GM19452 (cell line): ENCODE data around the gene ZNF215.
"Not testable (repeated sequence)": the region's sequence is repeated elsewhere in the genome, so short reads cannot be mapped to it uniquely, and the experiment has no call there.

Source experiments
- ATAC-seq: cut with Tn5 transposase; IDR thresholded peaks from one replicate; pipeline ENCODE4 v1.9.1; 2021; ENCODE audit not compliant: unreplicated experiment

The ZNF215 gene

DNA sequence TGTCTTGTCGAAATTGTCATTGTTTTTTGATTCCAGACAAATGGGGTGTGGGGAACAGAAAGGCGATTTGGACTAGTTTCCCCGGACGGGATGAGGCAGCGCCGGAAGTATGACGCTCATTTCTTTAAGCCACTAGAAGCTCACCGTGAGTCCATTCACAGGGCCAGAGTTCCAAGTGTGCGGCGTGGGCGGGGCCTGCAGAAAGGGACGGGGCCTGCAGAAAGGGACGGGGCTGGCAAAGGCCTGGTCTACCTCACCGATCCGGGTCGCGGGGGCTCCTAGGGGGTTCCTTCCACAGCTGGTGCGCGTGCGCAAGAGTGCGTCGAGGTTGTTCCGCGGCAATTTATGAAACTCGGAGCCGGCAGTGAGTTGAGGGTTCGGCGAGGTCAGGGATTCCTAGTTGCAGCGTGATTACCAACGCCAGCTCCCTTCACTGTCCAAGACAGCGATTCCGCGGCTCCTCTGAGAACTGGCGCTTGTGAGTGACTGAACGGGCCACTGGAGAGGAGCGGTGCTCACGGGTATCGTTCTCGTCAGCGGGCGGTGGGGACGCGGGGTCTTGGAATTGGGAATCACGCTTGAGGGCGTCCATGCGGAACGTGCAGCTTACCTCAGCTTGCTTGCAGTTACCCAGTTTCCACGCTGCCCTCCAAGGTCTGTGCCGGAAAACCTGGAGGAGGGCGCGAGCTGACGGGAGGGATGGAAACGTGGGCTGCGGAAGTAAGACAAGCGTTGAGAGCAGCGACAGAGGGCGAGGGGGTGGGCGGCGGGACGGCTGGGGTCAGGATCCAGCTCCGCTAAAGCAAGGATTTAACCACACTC is at the start of gene ZNF215:
Gene ZNF215 (plus strand): TSS at position 219 of the 822 bp plus-strand sequence. CDS start 5,847 bp downstream, outside the sequence.
- peak; percentile 50 for ATAC-seq

DNA sequence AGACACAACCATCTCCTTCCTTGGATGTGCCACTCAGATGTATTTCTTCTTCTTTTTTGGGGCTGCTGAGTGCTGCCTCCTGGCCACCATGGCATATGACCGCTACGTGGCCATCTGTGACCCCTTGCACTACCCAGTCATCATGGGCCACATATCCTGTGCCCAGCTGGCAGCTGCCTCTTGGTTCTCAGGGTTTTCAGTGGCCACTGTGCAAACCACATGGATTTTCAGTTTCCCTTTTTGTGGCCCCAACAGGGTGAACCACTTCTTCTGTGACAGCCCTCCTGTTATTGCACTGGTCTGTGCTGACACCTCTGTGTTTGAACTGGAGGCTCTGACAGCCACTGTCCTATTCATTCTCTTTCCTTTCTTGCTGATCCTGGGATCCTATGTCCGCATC is 49.3 kb upstream of the ZNF215 start:
- no peak for ATAC-seq

DNA sequence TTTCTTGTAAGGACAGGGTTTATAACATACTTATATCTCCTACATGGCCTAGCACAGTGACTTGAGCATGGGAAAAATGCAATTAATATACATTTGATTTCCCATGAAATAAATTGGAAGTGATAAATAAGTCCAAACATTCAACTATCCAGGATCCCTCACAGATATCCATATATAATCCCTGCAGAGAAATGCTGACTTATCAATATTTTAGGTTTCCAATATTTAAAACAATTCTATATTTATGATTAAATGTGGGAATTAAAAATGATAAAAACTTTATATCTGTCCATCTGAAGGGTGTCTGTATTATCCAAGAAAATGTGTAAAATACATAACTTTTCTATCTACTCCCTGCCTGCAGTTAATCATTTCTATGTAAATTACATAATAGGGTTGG is 43.5 kb upstream of the ZNF215 start:
- ATAC-seq: no peak

DNA sequence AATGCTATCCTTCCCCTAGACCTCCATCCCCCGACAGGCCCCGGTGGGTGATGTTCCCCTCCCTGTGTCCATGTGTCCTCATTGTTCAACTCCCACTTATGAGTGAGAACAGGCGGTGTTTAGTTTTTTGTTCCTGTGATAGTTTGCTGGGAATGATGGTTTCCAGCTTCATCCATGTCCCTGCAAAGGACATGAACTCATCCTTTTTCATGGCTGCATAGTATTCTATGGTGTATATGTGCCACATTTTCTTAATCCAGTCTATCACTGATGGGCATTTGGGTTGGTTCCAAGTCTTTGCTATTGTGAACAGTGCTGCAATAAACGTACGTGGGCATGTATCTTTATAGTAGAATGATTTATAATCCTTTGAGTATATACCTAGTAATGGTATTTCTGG is 38.5 kb upstream of the ZNF215 start:
- ATAC-seq: not testable (repeated sequence)

DNA sequence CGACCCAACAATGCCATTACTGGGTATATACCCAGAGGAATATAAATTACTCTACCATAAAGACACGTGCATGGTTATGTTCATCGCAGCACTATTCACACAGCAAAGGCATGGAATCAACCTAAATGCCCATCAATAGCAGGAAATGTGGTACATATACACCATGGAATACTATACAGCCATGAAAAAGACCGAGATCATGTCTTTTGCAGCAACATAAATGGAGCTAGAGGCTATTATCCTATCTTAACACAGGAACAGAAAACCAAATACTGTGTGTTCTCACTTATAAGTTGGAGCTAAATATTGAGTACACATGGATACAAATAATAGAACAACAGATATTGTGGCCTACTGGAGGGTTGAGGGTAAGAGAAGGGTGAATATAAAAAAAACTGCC is 37.4 kb upstream of the ZNF215 start:
- no peak for ATAC-seq

DNA sequence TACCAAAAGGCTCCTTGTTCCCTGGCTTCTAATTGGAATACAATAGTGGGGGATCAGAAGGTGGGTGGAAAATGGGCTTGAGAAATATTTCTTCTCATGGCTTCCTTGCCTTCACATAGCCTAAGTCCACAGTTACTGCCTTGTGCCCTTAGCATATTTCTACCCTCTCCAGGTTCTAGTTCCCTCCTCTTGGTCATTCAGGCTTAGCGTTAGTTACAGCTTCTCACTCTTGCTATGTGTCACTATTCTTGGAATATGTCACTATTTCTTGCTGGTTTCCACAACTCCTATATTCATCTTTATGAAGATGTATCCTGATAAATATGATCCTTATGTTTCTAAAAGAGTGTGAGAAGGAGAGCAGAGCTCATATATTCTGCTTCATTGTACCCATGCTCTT is 36.4 kb upstream of the ZNF215 start:
- ATAC-seq: no peak

DNA sequence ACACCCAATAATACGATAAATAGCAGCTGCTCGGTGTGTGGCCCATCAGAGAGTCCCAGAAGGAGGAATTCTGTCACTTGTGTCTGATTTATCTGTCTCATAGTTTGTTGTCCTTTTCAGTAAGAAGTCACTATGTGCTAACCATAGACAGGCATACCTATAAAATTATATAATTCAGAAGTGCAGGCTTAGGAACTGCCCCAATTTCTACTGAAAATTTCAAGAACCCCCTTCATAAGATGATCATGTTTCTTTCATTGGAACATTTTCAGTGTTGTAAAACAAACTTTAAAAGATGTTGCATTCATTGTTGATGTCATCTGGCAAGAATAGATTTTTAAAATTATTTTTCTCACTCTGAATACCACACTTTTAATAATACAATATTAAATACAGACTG is 33.8 kb upstream of the ZNF215 start, which contains the start of gene OR2D2:
Gene OR2D2 (minus strand): TSS at position 101 of the 400 bp plus-strand sequence. CDS start 0 bp downstream, at position 101.
- ATAC-seq: no peak

DNA sequence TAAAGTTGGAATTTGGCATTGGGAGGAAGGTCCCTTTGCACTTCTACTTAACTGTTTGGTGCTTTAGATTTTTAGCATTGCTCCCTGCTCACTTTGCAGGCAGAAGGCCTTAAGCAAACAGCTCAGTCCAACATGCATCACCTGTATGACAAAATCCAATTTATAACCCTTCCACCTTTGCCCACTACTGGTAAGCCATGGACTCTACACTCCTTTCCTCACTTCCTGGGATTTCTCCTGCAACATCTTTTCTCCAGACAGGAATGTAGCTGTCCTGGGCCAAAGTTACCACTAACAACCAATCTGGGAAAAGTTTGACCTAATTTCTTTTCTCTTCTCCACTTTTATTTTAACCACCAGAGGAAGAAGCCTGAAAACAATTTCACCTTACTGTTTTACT is 32.1 kb upstream of the ZNF215 start:
- ATAC-seq: no peak

DNA sequence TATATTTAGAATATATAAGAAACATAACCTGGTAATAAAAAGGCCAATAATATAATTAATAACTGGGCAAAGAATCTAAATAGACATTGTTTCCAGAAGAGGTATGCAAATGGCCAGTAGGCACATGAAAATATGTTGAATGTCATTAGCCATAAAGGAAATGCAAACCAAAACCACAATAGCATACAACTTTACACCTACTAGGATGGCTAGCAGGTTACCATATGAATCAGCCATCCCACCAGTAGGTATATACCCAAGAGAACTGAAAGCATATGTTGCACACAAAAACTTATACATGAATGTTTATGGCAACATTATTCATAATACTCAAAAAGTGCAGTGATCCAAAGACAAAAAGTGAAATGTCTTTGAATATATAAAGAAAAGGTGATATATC is 31.2 kb upstream of the ZNF215 start:
- ATAC-seq: peak; percentile 96

DNA sequence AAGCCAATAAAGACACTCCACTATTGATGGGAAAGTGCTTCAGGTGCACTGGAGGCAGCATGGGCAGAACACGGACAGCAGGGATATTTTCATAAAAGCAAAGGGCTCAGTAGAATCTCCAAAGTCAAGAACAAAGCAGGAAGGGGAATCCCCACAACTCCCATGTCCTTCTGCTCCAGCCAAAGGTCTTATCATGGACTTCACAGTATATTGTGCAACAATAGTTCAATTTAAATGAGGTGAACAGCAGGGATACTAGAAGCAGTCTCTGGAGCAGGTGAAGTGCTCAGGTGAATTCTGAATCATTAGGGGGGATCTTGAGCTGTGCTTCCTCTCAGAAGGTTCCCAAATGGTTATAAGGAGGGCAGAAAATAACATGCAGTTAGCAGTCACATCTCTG is 27.3 kb upstream of the ZNF215 start:
- no peak for ATAC-seq

DNA sequence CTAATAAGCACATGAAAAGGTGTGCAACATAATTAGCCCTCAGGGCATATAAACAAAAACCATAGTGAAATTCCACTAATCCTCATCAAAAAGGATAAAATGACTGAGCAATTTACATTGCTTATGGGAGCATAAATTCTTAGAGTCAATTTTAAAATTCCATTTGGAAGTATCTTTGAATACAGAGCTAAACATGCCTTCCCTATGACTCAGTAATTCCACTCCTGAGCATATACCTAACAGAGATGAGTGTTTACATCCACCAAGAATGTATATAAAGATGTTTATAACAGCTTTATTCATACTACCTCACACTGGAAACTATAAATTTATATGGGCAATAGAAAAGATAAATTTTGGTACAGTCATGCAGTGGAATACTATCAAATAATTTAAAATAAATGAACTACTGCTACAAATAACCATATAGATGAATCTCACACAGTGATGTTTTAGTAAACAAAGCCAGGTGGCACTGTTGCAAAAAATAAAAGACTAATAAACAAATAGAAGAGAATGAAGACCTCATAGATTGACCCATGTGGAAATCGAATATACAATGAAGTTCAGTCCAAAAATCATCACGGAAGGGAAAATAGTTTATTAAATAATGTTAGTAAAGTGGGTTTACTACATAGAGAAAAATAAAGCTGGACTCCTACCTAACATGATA is 25.8 kb upstream of the ZNF215 start:
- no peak for ATAC-seq

DNA sequence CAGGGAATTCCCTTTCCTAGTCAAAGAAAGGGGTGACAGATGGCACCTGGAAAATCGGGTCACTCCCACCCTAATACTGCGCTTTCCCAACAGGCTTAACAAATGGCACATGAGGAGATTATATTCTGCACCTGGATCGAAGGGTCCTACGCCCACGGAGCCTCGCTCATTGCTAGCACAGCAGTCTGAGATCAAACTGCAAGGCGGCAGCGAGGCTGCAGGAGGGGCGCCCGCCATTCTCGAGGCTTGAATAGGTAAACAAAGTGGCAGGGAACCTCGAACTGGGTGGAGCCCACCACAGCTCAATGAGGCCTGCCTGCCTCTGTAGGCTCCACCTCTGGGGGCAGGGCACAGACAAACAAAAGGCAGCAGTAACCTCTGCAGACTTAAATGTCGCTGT is 21.4 kb upstream of the ZNF215 start:
- ATAC-seq: not testable (repeated sequence)

DNA sequence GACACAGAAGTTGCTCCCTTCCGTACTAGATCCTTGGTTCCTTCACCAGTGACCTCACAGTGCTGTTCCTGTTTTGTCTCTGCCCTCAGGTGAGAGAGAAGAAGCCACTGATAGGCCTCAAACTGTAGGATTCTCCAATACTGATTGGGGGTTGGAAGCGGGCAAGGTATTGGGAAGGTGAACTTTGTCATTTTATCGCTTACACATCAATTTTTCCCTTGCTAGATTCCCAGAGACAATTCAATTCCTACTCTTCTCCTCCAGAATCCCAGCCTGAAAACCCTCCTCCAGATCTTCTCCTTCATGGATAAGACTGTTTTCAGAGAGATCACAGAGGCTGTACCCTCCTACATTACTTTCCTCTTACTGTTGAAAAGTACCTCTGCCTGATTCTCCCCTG is 14.8 kb upstream of the ZNF215 start:
- ATAC-seq: no peak

DNA sequence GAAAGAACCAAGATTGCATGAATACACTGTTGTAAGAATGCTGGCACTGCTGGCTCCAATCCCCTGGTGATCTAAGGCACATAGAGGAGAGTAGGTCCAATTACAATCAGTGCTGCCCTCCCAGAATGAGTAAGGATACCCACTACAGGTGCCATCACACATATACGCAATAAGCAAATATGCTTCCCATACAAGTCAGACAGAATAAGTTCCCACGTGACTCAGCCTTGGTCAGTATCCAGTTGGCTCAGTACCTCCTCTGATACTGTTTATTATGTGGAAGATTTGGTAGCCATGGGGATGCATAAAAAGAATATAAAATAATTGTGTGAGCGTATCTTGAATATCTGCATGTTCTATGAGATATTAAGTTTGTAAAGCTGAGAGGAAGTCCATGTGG is 14.3 kb upstream of the ZNF215 start:
- no peak for ATAC-seq

DNA sequence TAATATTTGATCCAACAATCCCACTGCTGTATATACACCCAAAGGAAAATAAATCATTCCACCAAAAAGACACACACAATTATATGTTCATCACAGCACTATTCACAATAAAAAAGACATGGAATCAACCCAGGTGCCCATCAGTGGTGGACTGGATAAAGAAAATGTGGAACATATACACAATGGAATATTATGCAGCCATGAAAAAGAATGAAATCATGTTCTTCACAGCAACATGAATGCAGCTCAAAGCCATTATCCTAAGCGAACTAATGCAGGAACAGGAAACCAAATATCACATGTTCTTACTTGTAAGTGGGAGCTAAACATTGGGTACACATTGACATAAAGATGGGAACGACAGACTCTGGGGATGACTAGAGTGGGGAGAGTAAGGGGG is 6.5 kb upstream of the ZNF215 start:
- no peak for ATAC-seq

DNA sequence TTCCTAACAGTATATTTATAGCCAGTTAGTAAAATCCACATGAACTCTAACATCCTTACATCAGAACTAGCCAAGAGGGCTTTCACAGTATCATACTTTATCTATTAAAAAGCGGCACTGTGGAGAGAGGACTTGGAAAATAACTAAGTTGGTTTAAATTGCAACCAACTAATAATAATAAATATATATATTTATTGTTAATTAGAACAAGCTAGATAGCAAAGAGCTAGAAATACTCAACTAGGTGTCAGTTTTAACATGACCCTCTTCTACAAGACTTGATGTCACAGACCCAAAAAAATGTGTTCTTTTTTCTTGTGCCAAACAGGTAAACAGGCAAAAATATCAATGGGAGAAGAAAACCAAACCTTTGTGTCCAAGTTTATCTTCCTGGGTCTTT is 5.5 kb upstream of the ZNF215 start, which contains the start of gene OR2D3:
Gene OR2D3 (plus strand): TSS at position 301 of the 400 bp plus-strand sequence. CDS start 0 bp downstream, at position 301.
- ATAC-seq: no peak

DNA sequence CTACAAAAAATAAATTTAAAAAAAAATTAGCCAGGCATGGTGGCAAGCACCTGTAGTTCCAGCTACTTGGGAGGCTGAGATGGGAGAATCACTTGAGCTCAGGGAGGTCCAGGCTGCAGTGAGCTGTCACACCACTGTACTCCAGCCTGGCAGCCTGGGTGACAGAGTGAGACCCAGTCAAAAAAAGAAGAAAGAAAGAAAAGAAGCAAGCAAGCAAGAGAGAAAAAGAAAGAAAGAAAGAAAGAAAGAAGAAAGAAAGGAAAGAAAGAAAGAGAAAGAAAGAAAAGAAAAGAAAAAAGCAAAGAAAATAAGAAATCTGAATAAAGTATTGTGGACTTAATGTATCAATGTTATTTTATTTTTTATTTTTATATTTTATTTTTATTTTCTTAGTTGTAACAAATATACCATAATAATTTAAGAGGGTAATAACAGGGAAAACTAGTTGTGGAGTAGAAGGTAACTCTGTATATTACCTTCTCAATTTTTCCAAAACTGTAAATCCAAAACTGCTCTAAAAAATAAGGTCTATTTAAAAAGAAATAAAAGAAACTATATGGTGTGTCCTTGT is 1.1 kb upstream of the ZNF215 start:
- ATAC-seq: no peak

DNA sequence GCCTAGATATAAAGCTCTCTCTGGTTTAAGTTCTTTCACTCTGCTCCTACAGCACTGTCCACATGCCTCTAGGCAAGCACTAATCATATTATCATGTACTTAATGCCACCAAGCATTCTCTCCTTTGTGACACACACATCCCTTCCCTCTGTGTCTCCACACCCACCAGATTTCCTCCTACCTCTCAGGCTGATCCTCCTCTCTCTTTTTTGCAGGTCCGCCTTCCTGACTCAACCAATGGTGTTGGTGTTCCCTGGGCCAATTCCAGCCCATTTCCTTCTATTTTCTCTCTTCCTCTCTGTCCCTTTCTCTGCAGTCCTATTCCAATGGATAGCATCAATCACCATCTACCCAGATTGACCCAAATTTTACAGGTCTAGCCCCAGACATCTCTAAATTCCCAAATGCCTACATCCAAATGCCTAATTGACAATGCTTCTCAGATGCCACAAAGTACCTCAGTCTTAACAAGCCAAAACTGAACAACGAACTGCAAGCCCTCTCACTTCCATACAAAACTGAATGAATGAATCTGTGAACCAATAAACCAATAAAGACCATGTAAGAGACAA is 504 bp upstream of the ZNF215 start:
- peak; percentile 3 for ATAC-seq

DNA sequence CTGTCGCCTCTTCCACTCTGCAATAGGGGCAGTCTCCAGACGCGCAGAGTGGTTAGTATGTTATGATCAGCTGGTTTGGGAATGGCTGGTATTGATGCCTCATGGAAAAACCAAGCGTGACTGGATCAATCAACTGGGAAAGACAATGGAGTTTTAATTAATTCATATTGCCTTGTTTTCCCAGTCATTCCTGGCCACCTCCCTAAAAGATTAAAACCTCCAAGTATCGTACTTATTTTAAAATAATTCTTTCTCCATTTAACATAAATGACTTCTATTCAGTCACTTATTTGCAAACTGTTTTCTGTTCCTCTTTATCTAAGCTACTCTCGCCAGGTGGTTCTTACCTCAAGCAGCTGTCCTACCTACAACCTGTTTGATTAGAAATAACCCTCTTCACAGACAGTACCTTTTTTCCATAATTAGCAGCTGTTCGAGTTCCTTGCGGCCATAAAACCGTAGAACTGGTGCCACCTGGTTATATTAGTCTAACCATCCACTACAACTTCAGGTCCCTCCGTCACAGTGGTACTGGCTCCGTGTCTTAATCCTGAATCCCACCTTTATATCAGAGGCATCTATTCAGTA is 898 bp downstream of the ZNF215 start:
- ATAC-seq: peak; percentile 77

DNA sequence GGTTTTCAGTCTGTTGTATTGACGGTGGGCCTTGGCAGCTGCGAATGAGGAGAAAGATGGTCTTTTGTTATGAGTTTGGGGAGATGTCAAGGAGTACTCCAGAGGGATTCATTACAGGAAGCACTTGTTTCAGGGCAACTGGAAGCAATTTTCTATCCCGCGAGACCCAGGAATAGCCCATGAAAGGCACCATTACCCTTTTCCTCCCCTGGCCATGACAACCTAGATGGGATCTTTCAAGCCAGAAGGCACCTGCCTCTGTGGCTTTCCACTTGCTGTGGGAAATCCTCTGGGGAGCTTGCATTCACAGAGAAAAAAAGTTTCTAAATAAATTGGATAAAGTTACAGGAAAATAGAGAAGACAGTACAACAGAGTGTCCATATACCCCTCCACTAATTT is 2.7 kb downstream of the ZNF215 start:
- no peak for ATAC-seq

DNA sequence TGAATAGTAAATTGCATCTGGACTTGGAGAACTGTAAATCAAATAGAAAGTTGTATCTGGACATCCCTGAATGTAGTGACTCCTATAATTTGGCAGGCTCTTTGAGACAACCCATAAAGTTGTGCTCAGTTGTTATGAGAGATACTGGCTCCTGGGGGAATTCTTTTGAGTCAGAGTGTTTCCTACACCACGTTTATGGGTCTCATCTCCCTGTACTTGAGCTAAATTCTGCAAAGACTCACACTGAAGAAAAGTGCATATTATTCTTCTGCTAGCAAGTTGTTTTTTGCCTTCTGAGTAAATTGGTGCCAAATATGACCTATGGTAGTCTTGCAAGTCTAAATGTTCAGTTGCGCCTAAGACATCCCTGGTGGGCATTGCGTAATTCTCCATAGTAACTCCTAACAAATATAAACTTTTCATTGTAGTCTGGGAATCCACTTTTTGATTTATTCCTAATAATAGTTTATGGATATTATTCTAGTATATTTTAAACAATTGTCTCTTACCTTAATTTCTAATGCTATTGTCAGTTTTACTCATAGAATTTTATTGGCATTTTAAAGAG is 5.0 kb downstream of the ZNF215 start:
- ATAC-seq: no peak
